Endothelial cell of umbilical vein (primary cell): ENCODE results near the gene TBC1D17. TPM values are rescaled to one million over a fixed set of nuclear protein-coding genes. Genes with fewer than 3 reads are reported as not detected.

Experiments
- BruUV-seq: library from RNA; stranded (reverse); fragments of 400-500 nt; replicated peaks from 2 replicates; lab custom pipeline; 2021; lab: Mats Ljungman, UMichigan
- CTCF ChIA-PET: fragments of 300-600, 350-600 bp; sonication (Branson Sonifier 250); formaldehyde crosslinking; loops from one replicate; lab custom pipeline; 2021; ENCODE audit warnings: antibody characterized with exemption, inconsistent platforms; lab: Charles Lee
- POLR2A ChIA-PET: fragments of 300-600, 350-600 bp; sonication (Branson Sonifier 250); formaldehyde crosslinking; loops from one replicate; lab custom pipeline; 2021; ENCODE audit warnings: antibody characterized with exemption, inconsistent platforms; lab: Charles Lee
- DNase-seq: peaks from one replicate; pipeline ENCODE4 v3.0.0-alpha.2; 2011; ENCODE audit warnings: low read depth, low spot score
- FAIRE-seq: peaks from 2 replicates; lab custom pipeline; 2011; peaks lifted over from hg19 to GRCh38; lab: Jason Lieb, UNC
- H2AFZ ChIP-seq: 2 replicates; pipeline ENCODE4 v1.6.0; 2012; ENCODE audit warnings: low read depth, low read length, control low read depth, inconsistent platforms
- H3K27ac ChIP-seq: 2 replicates; pipeline ENCODE4 v1.5.1; 2011; ENCODE audit warnings: low read depth, mild to moderate bottlenecking, control low read depth, low read length, moderate library complexity; ENCODE audit not compliant: insufficient read depth
- H3K27me3 ChIP-seq, 2 experiments: 2 replicates each; pipeline versions ENCODE4 v1.6.0 to v1.6.1; 2011; ENCODE audit warnings: low read length in 2 of 2, mixed read lengths in 1 of 2; ENCODE audit not compliant: control insufficient read depth in 2 of 2, insufficient read depth in 2 of 2
- H3K36me3 ChIP-seq, 2 experiments: 2 replicates in 1 of 2; 3 replicates in 1 of 2; pipeline ENCODE4 v1.5.1; 2011; ENCODE audit warnings: low read length in 2 of 2, mild to moderate bottlenecking in 1 of 2, moderate library complexity in 1 of 2; ENCODE audit not compliant: control insufficient read depth in 2 of 2, insufficient read depth in 2 of 2; ENCODE audit errors: extremely low read depth in 1 of 2
- H3K4me1 ChIP-seq: 3 replicates; pipeline ENCODE4 v1.5.1; 2011; ENCODE audit warnings: mild to moderate bottlenecking, low read length; ENCODE audit not compliant: control insufficient read depth, insufficient read depth; ENCODE audit errors: extremely low read depth
- H3K4me2 ChIP-seq: 2 replicates; pipeline ENCODE4 v1.6.1; 2011; ENCODE audit warnings: low read length, control low read depth, mixed read lengths; ENCODE audit not compliant: insufficient read depth
- H3K4me3 ChIP-seq, 3 experiments: fragments of 200-600 bp in 1 of 3; sonication (generic), shearing (Covaris generic) in 1 of 3; replicated peaks in 1 of 3; 2 replicates each; pipeline ENCODE4 v1.5.1; 2011 to 2016; ENCODE audit warnings: control low read depth in 3 of 3, low read length in 3 of 3, mild to moderate bottlenecking in 2 of 3, inconsistent platforms in 1 of 3, low read depth in 1 of 3, moderate library complexity in 1 of 3; ENCODE audit not compliant: insufficient read depth in 1 of 3
- H3K79me2 ChIP-seq: 2 replicates; pipeline ENCODE4 v1.6.0; 2012; ENCODE audit warnings: low read length, inconsistent platforms; ENCODE audit not compliant: control insufficient read depth, insufficient read depth
- H3K9ac ChIP-seq: replicated peaks from 2 replicates; pipeline ENCODE3; 2011; ENCODE audit warnings: low read length, control low read depth; ENCODE audit not compliant: insufficient read depth; ENCODE audit errors: extremely low read depth
- H3K9me1 ChIP-seq: replicated peaks from 3 replicates; pipeline ENCODE4 v1.6.0; 2011; ENCODE audit warnings: mild to moderate bottlenecking, low read length; ENCODE audit not compliant: control insufficient read depth, insufficient read depth; ENCODE audit errors: extremely low read depth
- H3K9me3 ChIP-seq: replicated peaks from 2 replicates; pipeline ENCODE4 v1.5.1; 2012; ENCODE audit warnings: low read length, inconsistent platforms; ENCODE audit not compliant: control insufficient read depth, insufficient read depth
- H4K20me1 ChIP-seq: replicated peaks from 2 replicates; pipeline ENCODE3; 2011; ENCODE audit warnings: mild to moderate bottlenecking, low read length; ENCODE audit not compliant: control insufficient read depth, insufficient read depth; ENCODE audit errors: extremely low read depth
- CTCF ChIP-seq, 2 donors: IDR thresholded peaks; 1 replicate in 1 of 2; 2 replicates in 1 of 2; pipeline ENCODE4 v1.5.1; 2011; ENCODE audit warnings: low read length in 2 of 2, mild to moderate bottlenecking in 2 of 2, moderate library complexity in 2 of 2, control low read depth in 1 of 2, inconsistent platforms in 1 of 2, low read depth in 1 of 2; ENCODE audit not compliant: insufficient read depth in 1 of 2; ENCODE audit errors: extremely low read depth in 1 of 2
- EZH2 ChIP-seq: IDR thresholded peaks from 2 replicates; pipeline ENCODE4 v1.6.1; 2012; ENCODE audit warnings: borderline replicate concordance, low read depth, mild to moderate bottlenecking, moderate library complexity, low read length, inconsistent platforms; ENCODE audit not compliant: severe bottlenecking
- FOS ChIP-seq: IDR thresholded peaks from 2 replicates; pipeline ENCODE4 v1.6.1; 2011; ENCODE audit warnings: mild to moderate bottlenecking, low read length, moderate library complexity, borderline replicate concordance; ENCODE audit not compliant: insufficient read depth
- GATA2 ChIP-seq: IDR thresholded peaks from 2 replicates; pipeline ENCODE4 v1.7.0; 2011; ENCODE audit warnings: low read depth, mild to moderate bottlenecking, moderate library complexity, mixed read lengths, low read length; ENCODE audit not compliant: insufficient read length, insufficient read depth
- JUN ChIP-seq: IDR thresholded peaks from 2 replicates; pipeline ENCODE4 v1.6.1; 2011; ENCODE audit warnings: borderline replicate concordance, low read depth; ENCODE audit not compliant: insufficient read length, insufficient read depth
- MAX ChIP-seq: IDR thresholded peaks from 2 replicates; pipeline ENCODE4 v1.6.1; 2011; ENCODE audit not compliant: insufficient read depth, insufficient read length
- MYC ChIP-seq: IDR thresholded peaks from one replicate; pipeline ENCODE4 v1.6.1; 2011; ENCODE audit warnings: mild to moderate bottlenecking, low read depth, low read length
- POLR2A ChIP-seq: IDR thresholded peaks from 2 replicates; pipeline ENCODE4 v1.6.1; 2012; ENCODE audit warnings: low read depth, mild to moderate bottlenecking, control low read depth, low read length
- POLR2AphosphoS5 ChIP-seq: IDR thresholded peaks from 2 replicates; pipeline ENCODE4 v1.6.1; 2012; ENCODE audit warnings: low read depth, mild to moderate bottlenecking, control low read depth, low read length, moderate library complexity; ENCODE audit not compliant: insufficient read depth
- dilution Hi-C: fragments of 300-500 bp; cut with MboI; formaldehyde crosslinking; loops from one replicate; pipeline ENCODE4 v1.15.0; 2019; ENCODE audit warnings: low sequenced_read_pairs; ENCODE audit not compliant: extremely low pct_ligation_motif_present
- intact Hi-C: fragments of 100-400 bp; cut with micrococcal nuclease; formaldehyde crosslinking; loops from one replicate; pipeline ENCODE4 v1.10.0; 2022
- polyA plus RNA-seq, 4 experiments: library from polyadenylated mRNA; depleted of rRNA in 3 of 4; stranded (reverse) in 3 of 4; unstranded in 1 of 4; fragments of >200 nt; gene quantifications; 2 replicates each; pipeline versions ENCODE4 v1.2.1 to v1.2.3, GENCODE V29; 2011 to 2012; ENCODE audit warnings: missing spikeins in 1 of 4
- total RNA-seq: library from RNA; stranded (reverse); gene quantifications from 2 replicates; pipeline ENCODE4 v1.2.3, GENCODE V29; 2021

The TBC1D17 gene
- total and polyA plus RNA-seq, 2 donors (not counting 3 experiments of a cell fraction or from before 2014, with no cell fraction given) = 34.2 to 39.3 TPM

- Histone ChIP-seq H3K4me1 (peaks cover 24% of the 10 kb centered on the region), H3K27ac (no peak overlapping the region), H3K4me3 (no peak overlapping the region), H3K4me2 (no peak overlapping the region), H3K9me3 (no peaks in the 10 kb centered on the region), H4K20me1 (no peaks in the 10 kb centered on the region), H3K9me1 (no peaks in the 10 kb centered on the region), H3K79me2 (peaks cover 21% of the 10 kb centered on the region), H3K9ac (no peak overlapping the region), H2AFZ (no peak overlapping the region), H3K27me3 (no peaks in the 10 kb centered on the region), H3K36me3 (no peaks in the 10 kb centered on the region)
- intact Hi-C loops (no loop called here), dilution Hi-C loops (no loop called here)
- no TSS peak for BruUV-seq
- DNase-seq (no peak), FAIRE-seq (no peak)
- CTCF ChIA-PET = interaction anchor here (0.8 to 1.5 kb wide), 2 partner anchors 35 to 44 kb away, joined by 3 to 5 read pairs; partner anchors contain the start of gene FUZ
- POLR2A ChIA-PET = no interaction called here
- no peak for TF ChIP-seq CTCF (IDR thresholded peaks at IDR 0.05; ENCODE audit: extremely low read depth in 1 of 2, insufficient read depth in 1 of 2, low read depth in 1 of 2, low read length in 2 of 2)
- TF ChIP-seq FOS = no peak
- TF ChIP-seq MAX = no peak
- TF ChIP-seq MYC = no peak
- no peak for TF ChIP-seq JUN
- no peak for TF ChIP-seq POLR2A
- TF ChIP-seq POLR2AphosphoS5 = no peak
- no peak for TF ChIP-seq EZH2
- no peak for TF ChIP-seq GATA2
These were observed 28.6 kb upstream of the TBC1D17 start for GRCh38 chr19:49848938-49849337.
